Stimulated activated CD8-positive, alpha-beta memory T cell treated with anti-CD3 and anti-CD28 coated beads, Interleukin-4, amount 100 ng/mL, for 1 hour (primary cell): Measurements from ENCODE around the gene COL7A1.
"Not testable (repeated sequence)": the region's sequence is repeated elsewhere in the genome, so short reads cannot be mapped to it uniquely, and the experiment has no call there.

Experiments used
- DNase-seq, 2 donors: peaks; one replicate each; pipeline ENCODE4 v3.0.0-alpha.2; 2020; ENCODE audit warnings: low read depth in 2 of 2, low spot score in 1 of 2

COL7A1 gene

DNA sequence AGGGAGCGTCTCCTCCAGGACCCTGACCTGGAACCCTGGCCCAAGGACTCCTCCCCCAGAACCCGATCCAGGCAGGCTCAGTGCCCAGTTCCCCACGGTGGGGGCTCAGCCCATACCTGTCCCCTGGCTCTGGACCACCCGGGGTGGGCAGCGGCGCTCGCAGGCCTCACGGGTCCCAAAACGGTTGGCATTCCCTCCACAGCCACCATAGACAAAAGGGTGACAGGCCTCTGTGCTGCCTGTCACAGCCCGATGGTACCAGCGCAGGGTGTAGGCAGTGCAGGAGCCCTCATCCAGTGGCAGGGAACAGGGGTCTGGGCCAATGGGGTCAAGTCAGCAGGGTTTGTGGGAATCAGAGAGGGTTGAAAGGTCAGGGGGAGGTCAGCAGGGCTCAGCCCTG, 30.5 kb downstream of the COL7A1 start:
- DNase-seq, result no peak

DNA sequence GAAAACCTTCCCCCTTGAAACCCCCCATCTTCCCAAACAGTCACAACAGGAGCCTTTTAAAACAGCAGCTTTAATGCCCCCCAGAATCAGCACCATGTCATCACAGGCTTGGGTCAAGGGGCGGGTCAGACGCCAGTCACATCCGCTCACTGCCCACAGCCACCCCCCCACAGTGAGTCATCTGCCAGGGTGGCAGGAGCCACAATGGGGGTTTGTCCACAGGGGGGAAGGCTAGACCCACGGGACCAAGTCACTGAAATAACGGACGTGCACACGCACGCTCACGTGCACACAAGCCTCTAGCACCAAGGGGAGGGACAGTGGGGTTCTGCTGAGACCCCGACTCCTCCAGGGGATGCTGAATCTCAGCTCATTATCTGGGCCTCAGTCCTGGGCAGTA, 31.1 kb downstream of the COL7A1 start:
- DNase-seq, result peak; percentile 27 to 28

GRCh38 chr3:48563382-48563918, 31.7 kb downstream of the COL7A1 start, which contains the start of gene UCN2:
Gene UCN2 (minus strand): TSS chr3:48563781. CDS start chr3:48563124, 657 bp downstream.
- DNase-seq, result no peak

DNA sequence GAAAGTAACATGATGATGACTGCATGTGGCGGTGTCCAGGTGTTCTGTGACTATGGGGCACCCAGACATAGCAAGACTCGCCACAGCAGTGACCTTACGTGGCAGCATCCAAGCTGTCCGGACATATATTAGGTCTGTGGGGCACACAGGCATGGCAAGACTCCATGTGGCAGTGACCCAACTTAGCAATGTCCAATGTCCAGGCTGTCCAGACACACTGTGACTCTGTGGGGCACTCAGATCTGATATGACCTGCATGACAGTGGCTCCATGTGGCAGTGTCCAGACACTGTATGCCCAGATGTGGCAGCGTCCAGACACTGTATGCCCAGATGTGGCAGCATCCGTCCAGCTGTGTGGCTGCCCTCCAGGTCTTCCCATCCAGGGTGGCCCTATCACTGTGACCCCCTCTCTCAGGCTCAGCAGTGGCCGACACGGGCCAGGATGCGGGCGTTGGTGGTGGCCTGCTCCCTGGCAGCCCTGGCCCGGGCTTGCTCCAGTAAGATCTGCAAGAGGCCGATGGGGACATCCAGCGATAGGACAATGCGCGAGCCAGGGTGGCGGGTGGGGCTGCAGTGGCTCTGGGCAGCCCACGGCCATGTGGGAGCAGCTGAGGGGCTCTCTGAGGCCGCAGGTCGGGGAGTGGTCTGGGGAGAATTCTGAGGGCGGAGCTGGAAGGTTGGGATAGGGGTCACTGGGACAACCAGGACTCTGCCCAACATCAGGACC, 32.6 kb downstream of the COL7A1 start:
- no peak for DNase-seq

- no peak for DNase-seq
These were observed 33.9 kb downstream of the COL7A1 start for GRCh38 chr3:48561045-48561736.

- DNase-seq, result no peak
These were observed 34.5 kb downstream of the COL7A1 start for GRCh38 chr3:48560648-48561018.

- no peak for DNase-seq
These were observed 36.5 kb downstream of the COL7A1 start for GRCh38 chr3:48558493-48559134.

DNA sequence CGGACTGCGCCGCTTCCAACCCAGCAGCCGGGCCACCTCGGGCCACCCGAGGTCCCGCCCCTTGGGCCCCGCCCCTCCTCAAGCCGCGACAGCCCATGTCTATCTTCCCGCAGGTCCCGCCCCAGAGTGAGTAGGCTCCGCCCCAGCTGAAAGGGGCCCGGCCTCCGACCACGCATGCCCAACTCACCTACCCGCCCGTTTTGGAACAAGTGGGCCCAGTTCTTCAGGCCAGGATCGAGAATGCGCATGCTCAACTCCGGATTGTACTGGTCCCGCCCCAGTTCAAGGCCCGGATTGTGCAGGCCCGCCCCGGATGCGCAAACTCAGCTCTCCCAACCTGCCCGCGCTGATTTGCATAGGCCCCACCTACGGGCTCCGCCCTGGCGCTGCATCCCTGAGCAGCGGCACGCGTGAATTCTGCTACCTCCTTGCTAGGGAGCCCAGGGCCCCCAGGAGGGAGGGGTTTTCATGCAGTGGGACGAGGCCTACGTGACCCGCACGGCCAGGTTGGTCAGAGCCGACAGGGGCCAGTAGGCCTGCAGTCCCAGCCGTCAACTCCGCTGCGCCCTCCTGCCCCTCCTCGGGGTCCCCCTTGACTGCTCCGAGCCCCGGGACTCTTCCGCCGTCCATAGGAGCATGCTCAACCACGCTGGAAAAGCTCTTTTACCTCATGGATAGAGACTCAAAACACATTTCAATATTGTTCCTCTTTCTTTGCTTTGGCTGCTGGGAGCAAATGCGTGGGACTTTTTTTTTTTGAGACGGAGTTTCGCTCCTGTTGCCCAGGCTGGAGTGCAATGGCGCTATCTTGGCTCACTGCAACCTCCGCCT, 38.1 kb downstream of the COL7A1 start, which contains the start of gene PFKFB4:
TSS of gene PFKFB4 (minus strand) at position 8 of the 831 bp plus-strand sequence. CDS start 26 bp downstream, outside the sequence.
- peak; percentile 98 for DNase-seq

DNA sequence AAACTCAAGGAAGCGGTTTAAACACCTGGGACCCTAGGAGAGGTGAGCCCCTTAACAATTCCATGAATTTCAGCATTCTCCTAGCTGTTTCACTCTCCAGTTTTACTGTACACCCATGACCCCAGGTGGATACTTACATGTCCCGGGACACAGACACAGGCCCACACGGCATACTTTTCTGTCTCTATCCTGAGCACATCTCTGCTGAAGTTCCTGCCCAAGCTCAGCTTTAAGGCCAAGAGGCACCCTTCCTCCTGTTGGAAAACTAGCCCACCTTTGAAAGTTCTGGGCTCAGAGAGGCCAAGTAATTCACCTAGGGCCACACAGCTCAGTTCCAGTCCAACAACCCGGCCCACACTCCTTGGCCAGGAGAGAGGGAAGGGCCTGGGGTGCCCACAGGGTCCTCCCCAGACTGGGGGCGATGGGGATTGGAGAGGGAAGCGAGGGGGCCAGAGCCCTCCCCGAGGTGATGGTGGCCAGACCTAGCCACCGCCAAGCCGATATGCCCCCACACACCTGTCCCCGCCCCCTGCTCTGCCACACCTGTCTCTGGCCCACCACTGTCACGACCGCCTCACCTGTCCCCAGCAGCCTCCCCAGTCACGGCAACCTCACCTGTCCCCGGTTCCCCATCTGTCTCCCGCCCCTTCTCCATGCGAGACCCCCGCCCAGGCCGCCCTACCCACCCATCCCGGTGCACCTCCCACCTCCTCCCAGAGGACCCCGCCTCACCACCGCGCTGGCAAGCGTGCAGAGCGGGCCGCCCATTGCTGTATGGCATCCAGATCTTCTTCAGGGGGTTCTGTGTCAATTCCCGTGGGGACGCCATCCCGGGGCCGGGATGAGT, 39.0 kb downstream of the COL7A1 start:
- no peak for DNase-seq

DNA sequence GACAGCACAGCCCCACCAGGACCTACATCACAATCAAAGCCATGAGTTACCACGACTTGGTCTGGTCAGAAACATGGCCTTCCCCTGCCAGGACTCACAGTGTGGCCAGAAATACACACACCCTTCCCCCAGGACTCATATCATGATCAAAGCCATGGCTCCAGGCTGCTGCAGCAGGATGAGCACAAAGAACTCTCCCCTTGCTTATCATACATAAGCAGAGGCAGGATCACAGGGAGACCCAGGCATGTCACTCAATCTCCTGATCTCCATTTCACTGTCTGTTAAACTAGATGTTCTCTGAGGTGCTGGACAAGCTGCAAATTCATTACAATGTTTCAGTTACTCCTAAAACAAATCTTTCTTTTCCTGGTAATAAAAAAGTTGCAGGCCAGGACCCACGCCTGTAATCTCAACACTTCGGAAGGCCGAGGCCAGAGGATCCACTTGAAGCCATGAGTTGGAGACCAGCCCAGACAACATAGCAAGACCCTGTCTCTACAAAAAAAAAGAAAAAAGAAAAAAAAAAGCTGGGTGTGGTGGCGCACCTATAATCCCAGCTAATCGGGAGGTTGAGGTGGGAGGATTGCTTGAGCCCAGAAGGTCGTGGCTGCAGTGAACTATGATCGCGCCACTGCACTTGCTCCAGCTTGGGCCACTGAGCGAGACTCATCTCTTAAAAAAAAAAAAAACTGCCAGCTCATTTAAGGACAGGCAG, 39.7 kb downstream of the COL7A1 start:
- no peak for DNase-seq

GRCh38 chr3:48553886-48554845, 41.0 kb downstream of the COL7A1 start:
- no peak for DNase-seq

GRCh38 chr3:48553361-48553760, 41.8 kb downstream of the COL7A1 start:
- DNase-seq, result no peak

GRCh38 chr3:48552111-48552951, 42.8 kb downstream of the COL7A1 start:
- DNase-seq, result no peak

DNA sequence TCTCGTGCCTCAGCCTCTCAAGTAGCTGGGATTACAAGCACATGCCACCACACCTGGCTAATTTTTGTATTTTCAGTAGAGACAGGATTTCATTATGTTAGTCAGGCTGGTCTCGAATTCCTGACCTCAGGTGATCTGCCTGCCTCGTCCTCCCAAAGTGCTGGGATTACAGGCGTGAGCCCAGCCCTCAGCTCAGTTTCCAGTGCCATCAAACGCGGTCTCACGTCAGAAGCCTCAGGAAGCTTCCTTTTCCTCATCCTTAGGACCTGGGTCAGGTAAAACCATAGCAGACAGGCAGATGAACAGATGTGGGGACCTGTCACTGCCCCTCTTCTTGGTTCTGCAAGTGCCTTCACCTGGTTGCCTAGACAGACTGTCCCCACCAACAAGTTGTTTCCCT, 43.5 kb downstream of the COL7A1 start:
- not testable (repeated sequence) for DNase-seq

- DNase-seq, result peak; percentile 76 to 77
These were observed 46.1 kb downstream of the COL7A1 start for GRCh38 chr3:48548729-48549705.

DNA sequence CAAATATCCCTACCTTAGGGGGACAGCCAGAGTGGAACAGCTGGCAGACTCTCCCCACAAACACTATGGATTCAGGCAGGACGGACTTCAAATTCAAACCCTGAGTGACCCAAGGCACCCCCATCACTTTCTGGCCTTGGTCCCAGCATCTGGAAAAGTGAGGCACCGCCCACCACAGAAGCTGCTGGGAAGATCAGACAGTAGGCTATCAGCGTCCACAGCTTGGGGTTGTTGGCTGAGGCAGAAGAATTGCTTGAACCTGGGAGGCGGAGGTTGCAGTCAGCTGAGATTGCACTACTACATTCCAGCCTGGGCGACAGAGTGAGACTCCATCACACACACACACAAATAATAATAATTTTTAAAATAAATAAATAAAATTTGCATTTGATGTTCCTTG, 47.0 kb downstream of the COL7A1 start:
- DNase-seq, result no peak
